ENCODE results near the gene MDK.

MDK gene

DNA sequence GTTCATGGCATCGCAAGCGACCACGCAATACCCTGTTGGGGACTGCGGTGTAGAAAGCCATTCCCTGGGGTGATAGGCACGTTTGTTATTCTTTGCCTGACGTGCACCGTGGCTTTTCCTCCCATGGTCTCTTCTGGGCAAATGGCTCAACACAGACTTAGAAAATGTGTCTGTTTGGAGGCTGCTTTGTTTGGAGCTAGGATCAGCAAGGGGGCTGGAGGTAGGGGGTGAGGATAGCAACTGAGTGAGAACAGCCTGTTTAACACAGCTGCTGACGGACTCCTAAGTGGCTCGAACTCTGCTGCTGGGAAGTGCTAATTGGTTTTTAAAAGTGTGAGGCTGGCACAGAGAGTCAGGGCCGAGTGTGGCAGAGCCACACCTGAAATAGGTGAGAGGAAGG lies 26.2 kb downstream of the MDK start:
- DNase-seq: no peak

DNA sequence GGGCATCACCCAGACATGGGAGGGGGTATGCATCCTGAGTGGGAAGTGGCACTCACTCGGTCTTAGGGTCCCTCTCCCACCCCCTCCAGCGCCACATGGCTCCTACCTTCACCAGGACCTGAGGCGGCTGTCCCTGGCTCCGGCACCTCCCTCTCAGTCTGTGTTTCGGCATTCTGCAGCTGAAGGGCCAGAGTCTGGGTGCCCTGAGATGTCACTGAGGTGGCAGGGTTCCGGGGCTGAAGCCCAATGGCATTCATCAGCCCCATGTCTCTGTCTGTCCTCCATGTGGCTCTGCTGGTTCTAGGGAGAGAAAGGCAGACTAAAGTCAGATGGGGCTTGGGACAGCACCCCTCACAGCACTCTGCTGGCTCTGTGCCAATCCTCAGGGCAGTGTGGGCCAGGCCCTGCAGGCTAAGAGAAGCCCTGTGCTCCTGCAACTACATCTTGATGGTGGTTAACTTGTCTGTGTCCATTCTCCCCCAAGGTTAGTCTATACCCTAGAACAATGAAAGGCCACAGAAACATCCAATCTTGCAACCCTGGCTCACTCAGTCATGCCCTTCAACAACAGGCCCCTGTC lies 27.0 kb downstream of the MDK start:
- no peak for DNase-seq

DNA sequence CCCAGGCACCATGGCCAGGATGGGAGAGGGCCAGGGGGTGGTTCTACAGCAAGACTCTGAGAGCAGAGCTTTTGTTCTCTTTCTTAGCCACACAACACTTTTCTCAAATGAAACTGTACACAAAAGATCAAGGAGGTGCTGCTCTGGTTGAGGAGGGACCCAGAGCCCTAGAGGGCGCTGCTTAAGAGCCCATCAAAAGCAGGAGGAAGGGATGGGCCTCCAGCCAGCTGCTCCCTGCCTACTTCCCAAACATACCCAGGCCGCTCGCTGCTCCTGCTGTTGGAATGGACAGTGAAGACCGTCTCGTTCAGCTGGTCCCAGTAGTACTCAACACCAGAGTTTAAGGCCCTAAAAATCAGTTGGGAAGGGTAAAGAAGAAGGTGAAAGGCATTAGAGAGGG lies 28.6 kb downstream of the MDK start:
- DNase-seq: no peak

- peak; percentile 29 for DNase-seq
These were observed 32.4 kb downstream of the MDK start for GRCh38 chr11:46413760-46414465.

- no peak for DNase-seq
These were observed 33.0 kb downstream of the MDK start for GRCh38 chr11:46414466-46414796.

GRCh38 chr11:46414879-46415278 lies 33.4 kb downstream of the MDK start:
- DNase-seq: no peak

- no peak for DNase-seq
These were observed 36.2 kb downstream of the MDK start for GRCh38 chr11:46417711-46418110.

DNA sequence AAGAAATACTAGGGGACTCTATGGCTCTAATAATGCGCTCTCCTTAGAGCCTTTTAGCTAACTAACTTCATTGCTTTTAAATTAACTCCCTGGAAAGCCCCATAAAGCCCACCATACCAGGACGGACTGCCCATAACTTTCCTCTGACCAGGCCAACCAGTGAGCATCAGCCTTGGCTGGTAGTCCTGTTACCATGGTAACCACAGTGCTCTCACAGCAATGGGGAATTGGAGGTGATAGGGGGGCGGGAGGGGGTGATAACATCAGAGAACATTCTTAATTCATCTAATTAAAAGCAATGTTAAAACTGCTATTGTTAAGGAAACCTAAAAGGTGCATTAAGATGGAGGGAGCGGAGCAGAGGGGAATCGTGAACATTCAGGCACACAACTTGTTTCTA lies 37.3 kb downstream of the MDK start:
- no peak for DNase-seq

GRCh38 chr11:46420513-46420912 lies 39.0 kb downstream of the MDK start:
- DNase-seq: no peak

DNA sequence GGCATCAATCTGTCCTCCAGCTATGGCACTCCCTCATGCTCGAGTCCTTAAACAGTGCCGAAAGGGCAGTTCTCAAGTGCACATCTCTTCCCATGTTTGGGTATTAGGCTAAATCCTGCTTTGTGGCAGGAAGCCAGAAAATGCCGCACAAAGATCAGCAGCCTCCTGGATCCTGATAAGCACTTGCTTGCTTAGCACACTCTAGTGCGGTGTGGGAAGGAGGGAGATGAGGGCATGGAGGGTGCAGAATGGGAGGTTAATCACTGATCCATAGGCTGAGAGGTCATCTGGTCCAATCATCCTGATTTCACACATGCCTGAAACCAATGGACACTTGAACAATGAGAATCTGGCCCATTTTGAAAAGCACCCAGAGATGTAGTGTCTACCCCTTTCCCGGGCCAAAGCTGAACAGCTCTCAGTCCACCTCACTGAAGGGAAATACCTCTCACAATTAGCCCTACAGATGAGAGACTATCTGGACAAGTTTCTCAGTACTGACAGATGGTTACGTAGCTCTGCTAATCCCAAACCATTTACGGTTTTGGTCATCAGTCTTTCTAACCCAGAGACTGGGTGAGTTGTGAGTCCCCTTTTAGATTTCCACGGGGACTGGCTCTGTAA lies 39.9 kb downstream of the MDK start:
- DNase-seq: no peak

DNA sequence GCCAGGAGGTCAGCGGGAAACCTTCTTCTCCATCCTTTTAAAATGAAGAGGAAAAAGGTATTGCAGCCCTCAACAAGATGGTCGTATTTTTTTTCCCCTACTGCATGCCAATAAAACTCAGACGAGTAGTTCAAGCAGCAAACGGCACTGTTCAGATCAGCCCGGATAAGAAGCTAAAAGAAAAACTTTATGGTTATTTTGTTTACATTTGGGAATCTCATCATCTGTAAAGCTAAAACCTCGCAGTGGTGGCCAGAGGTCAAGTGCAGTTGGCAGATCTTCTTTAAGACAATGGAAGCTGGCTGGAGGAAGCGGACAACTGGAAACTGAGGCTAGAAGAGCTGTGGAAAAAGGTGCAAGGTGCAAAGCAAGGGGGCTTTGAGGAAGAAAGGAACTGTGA lies 41.1 kb downstream of the MDK start:
- no peak for DNase-seq

- DNase-seq: no peak
These were observed 44.9 kb downstream of the MDK start for GRCh38 chr11:46426233-46426991.

GRCh38 chr11:46427364-46427763 lies 45.9 kb downstream of the MDK start:
- no peak for DNase-seq

DNA sequence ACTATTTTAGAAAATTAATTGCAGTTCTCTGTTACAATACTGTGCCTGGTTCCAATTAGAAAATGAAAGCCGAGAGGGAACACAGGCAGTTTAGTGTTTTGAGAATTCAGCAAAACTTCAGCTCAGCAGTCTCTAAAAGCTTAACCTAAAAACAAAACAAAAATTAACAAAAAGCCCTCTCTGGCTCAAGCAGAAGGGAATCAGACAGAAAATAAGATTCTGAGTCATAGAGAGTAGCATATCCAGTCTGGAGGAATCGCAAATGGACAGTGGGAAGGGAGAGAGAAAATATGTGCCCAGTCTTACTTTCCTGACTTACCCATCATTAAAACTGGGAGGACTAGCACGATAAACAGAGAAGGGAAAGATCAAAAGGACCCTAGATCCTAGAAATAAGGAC lies 48.2 kb downstream of the MDK start:
- peak; percentile 13 for DNase-seq

- DNase-seq: no peak
These were observed 49.7 kb downstream of the MDK start for GRCh38 chr11:46431211-46431610.
